ENCODE results near the gene CDH22.

CDH22 gene

DNA sequence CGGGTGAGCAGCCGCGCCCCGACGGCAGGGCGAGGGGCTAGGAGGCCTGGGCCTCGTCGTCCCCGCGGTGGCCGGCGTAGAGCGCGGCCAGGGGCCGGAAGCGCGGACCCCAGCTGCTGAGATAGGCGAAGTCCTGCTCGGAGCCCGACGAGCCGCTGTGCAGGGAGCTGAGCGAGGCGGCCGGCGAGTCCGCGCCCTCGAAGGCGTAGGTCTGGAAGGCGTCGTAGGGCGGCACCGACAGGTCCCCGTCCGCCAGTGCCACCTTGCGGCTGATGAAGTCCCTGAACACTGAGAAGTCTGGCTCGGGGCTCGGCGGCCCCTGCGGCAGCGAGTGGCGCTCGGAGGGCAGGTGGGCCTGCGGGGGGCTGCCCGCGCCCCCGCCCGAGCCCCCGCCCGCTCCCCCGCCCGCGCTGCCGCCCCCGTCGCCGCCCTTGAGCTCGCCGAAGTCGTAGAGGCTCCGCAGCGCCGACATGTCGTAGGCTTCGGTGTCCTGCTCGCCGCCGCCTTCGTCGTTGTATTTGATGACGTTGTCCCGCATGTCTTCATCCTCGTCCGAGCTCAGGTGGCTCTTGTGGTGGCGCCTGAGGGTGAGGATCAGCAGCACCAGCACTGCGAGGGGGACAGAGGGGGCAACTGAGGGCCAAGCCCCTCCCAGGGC, 133.7 kb downstream of the CDH22 start:
- DNase-seq (ENCODE audit: low read depth in 1 of 2, low spot score in 1 of 2): peak; percentile 44 to 54

DNA sequence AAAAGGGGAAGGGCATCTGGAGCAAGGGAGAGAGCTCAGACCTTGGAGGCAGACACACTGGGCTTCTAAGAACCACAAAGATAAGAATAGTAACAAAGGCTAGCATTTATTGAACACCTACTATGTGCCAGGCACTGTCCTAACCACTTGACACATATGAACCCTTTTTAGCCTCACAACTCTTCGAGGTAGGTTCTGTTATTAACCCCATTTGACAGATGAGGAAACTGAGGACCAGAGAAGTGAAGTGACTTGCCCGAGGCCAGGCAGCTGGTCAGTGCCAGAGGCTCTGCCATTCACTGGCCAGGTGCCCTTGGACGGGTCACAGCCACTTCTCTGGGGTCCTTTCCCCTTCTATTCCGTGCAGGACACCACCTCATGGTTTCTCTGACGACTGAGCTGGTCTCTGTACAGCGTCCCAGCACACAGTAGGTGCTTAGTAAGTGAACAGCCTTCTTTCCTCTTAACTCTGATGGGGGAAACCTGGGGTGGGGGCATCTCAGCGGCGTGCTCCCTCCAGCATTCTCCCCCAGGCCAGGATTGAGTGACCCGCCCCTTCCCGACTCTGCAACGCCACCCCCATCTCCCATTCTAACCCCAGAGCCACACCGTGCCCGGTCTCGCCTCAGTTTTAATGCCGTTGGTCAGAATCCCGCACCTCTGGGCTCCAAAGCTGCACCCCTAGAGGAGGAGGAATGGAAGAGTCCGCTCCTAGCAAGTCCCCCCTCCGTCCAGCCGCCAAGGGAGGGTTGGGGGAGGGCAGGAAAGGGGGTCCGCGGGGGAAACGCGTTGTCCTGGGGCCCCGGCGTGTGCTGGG, 134.4 kb downstream of the CDH22 start:
- DNase-seq (ENCODE audit: low read depth in 1 of 2, low spot score in 1 of 2): no peak

DNA sequence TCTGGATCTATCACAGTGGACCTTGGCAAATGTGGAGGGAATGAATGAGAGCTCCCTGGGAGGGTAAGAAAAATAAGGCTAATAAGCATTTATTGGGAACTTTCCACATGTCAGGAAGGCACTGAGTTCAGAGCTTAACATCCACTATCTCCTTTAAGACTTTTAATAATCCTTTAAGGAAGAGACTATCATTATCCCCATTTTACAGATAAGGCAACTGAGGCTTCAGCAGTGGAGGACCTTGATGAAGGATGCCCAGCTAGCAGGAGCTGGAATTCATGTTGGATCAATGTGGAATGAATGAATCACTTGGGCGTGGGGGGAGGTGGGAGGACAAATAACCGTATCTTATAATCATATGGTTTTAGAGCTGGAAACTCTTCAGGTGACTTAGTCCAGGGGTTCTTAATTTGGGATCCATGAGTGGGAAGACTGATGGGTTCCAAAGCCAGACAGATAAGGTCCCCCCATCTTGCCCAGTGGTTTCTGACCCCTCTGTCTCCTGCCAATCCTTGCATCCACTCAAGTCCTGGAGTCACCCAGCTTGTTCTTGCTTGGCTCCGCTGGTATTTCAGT, 135.2 kb downstream of the CDH22 start:
- DNase-seq (ENCODE audit: low read depth in 1 of 2, low spot score in 1 of 2): no peak

DNA sequence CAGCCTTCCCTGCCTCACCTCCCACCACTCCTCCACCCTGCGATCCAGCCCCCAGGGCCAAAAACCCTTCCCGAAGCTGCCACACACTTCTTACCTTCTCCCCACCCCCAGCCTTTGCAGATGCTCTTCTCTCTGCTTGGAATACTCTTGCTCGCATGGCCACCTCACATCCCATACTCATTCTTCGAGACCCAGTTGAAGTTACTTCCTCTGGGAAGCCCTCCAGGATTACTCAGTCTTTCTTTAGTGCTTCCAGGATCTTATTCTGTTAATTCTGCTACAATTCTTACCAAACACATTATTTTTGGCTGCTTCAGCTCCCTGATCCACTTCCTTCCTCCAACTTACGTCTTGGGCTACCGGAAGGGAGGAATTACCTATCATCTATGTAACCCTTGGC, 135.8 kb downstream of the CDH22 start:
- DNase-seq (ENCODE audit: low read depth in 1 of 2, low spot score in 1 of 2): no peak

DNA sequence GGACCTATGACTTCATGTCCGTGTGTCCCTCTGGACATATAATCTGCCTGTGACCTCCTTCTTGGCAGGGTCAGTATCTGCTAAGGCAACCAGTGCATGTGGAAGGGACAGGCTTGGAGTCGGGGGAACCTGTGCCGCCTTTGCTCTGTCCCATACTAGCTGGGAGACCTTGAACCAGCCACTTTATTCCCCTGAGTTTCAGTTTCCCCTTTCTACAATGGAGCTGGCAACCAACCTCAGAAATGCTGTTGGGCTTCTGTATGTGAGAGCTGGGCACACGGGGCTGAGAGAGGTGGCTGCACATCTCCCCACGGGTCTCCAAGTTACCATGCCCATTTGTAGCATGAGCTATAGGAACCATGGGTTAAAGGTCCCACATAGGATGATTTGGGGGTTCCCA, 136.4 kb downstream of the CDH22 start:
- DNase-seq (ENCODE audit: low read depth in 1 of 2, low spot score in 1 of 2): no peak

DNA sequence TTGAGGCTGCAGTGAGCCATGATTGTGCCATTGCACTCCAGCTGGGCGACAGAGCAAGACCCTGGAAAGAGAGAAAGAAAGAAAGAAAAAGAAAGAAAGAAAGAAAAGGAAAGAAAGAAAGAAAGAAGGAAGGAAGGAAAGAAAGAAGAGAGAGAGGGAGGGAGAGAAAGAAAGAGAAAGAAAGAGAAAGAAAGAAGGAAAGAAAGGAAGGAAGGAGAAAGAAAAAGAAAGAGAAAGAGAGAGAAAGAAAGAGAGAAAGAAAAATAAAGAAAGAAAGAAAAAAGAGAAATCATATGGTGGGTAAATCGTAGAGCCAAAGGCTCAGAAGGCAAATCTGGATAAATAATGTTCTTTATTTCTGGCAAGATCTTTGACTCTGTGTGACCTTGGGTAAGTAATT, 136.8 kb downstream of the CDH22 start:
- no peak for DNase-seq (ENCODE audit: low read depth in 1 of 2, low spot score in 1 of 2)

DNA sequence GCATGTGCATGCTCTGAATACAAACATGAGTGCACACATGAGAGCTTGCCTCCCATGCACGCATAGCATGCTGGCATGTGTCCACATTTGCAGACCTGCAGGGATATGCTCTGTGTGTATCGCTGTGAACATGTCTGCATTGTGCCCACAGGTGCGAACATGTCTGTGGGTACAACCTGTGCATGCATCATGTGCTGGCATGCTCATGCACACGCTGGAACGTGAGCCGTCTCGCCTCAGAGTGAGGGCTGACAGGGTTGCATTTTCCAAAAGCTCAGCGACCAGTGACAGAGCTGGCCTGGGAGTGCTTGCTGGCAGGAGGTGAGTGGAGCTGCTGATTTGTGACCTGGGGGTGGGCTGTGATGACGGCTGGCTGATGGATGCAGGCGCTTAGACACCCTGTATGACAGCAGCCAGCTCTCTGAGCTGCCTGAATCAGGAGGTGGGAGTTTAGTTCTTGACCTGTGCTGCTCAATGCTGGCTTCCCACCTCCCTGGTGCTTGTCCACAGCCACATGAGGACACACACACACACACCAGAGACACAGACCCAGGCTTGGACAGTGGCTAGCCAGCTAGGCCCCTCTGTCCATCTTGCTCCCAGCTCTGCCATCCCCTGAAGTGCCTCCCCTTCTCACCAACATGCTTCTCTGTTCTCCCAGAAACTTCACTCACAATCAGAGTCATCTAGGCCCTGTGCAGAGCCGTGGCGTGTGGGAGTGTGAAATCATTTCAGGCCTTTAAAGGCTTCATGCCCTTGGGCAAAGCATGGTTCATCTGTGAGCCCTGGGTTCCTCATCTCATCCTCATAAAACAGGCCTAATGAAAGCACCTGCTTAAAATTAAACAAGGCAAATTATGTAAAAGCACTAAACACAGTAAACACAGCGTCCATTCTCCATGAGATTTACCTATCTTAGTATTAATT, 138.8 kb downstream of the CDH22 start:
- no peak for DNase-seq (ENCODE audit: low read depth in 1 of 2, low spot score in 1 of 2)

DNA sequence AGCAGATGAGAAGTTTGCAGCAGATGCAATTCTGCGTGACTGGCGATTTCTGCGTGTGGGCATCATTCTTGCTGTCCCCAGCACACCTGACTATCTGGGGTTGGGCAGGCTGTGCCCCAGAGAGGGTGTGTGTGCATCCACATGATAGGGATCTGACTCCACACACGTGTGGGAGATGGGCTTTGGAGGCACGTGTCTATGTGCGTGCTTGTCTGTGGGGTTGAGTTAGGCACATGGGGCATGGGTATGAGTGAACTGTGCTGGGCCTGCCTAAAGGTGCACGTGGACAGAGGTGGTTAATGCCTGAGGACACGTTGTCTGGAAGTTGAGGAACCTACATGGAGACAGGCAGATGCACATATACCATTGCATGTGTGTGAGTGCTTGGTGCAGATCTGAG, 139.9 kb downstream of the CDH22 start:
- no peak for DNase-seq (ENCODE audit: low read depth in 1 of 2, low spot score in 1 of 2)

DNA sequence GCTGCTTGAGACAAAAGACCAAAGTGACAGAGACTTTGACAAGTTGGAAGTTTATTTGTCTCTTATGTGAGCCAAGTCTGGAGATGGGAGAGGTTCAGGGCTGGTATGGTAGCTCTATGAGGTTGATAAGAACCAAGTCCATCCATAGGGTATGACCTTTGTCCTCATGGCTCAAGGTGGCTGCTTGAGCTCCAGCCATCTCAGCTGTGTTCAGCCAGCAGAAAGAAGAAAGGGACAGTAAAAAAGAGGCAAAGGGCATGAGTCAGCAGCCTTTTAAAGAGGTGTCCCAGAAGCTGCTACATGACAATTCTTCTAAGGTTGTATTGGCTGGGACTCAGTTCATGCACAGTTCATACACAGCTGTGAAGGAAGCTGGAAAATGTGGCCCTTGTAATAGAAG, 141.2 kb downstream of the CDH22 start:
- DNase-seq (ENCODE audit: low read depth in 1 of 2, low spot score in 1 of 2): no peak

DNA sequence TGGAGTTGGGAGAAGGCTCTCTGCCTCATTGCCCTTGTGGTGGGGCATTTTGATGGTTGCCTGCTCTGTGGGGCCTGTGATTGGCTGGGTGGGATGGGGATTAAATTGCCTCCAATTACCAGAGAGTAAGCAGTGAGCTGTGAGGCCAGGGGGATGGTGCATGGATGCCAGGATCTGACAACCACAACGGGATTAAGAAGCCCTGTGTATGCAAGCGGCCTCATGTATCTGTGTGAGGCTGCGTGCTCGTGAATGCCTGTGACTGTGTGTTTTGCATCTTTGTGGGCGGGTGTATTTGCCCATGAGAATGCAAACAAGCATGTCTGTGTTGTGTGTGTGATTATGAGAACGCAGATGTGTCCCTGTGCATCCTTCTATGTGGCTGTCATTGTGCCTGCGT, 144.0 kb downstream of the CDH22 start:
- no peak for DNase-seq (ENCODE audit: low read depth in 1 of 2, low spot score in 1 of 2)

DNA sequence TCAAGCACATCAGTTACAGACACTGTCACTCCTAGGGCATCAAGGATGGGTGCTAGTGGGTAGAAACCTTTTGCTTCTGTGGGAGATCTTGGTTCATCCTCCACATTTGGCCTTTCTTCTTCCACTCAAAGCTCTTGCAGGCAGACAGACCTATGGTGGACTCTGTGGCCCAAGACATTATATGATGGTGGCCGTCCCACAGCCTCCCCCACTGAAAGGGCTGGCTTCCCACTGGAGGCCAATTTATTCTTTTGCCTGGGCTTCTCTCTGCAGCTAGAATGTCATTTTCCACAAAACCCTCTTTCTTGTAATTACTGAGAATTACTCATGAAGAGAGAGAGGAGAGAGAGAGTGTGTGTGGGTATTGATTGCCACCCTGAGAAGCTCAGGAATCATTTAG, 146.4 kb downstream of the CDH22 start:
- DNase-seq (ENCODE audit: low read depth in 1 of 2, low spot score in 1 of 2): no peak

DNA sequence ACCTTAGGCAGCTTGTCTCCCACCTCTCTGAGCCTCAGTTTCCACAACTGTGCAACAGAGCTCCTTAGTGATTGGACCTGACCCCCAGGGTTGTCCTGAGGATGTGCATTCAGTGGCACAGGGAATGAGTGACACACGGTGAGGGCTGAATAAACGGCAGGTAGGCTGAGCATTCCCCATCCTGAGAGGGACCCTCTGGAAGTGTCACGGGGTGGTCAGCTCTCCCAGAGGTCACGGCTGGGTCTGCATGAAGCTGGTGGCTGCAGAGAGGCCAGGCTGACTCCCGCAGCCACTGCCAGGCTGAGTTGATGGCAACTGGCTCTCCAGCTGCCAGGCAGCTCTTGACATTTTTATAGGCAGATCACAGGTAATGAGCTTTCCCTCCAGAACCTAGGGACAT, 147.6 kb downstream of the CDH22 start:
- no peak for DNase-seq (ENCODE audit: low read depth in 1 of 2, low spot score in 1 of 2)

DNA sequence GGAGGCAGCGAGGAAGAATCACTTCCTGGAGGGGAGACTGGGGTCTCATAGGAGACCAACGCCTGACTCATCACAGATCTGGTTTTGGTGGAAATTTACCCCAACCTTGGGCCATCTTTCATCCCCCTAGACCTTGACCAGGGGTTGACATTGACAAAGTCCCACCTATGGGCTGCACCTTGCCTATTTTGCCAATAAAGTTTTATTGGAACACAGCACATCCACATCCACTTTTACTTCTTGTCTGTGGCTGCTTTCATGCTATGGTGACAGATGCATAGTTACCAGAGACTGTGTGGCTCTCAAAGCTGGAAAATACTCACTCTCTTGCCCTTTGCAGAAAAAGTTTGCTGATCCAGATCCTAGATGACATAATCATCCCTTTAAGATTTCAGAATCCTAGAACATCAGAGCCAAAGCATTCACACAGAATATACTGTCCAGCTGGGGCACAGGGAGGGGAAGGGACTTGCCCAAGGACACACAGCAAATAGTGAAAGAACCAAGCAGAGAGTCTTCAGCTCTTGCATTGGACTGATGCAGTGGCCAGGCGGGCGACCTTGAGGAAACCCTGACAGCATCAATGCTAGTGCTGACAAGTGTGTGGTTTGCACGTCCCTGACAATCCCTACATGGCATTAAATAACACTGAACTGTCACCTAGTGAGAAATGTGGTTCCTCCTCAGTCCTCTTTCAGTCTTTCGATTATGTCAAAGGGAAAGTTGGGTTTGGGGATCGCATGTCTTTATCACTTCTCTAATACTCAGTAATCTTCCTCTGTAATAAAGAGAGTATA, 149.0 kb downstream of the CDH22 start:
- no peak for DNase-seq (ENCODE audit: low read depth in 1 of 2, low spot score in 1 of 2)

DNA sequence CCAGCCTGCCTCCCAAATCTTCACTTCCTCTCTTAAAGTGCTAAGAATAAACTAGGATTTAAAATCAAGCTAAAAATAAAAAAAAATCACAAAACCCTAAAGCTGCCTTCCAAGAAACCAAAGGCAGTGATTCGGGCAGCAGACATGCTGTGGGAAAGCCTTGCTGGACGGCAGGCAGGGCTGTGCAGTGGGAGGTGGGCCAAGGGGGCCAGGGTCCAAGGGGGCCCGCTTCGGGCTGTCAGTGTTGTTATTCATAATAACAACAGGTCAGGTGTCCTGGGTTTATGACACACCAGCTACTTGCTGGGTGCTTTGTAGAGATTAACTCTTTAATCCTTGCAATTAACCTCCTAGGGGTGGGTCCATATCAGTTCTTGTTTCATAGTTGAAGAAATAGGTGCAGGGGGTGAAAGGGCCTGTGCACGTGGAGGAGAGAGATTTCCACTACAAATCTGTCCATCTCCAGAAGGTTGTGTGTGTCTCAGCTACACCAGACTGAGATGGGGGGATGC, 149.8 kb downstream of the CDH22 start:
- DNase-seq (ENCODE audit: low read depth in 1 of 2, low spot score in 1 of 2): no peak

DNA sequence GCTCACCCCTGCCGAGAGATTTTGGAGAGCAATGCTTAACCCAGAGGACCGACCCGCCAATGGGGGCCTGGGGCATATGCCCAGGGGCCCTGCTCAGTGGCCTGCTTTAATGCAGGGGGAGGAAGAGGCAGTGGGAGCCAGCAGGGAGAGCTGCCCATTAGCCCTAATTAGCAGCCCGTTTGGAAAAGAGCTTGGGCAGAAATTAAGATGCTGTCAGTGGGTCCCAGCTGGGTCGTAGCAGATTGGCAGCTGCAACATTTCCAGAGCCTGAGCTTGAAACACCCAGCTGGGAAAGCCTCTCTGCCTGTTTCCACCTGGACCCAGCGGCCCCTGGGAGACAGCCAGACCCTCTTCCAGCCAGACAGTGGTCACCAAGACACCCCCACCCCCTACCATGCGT, 150.7 kb downstream of the CDH22 start:
- no peak for DNase-seq (ENCODE audit: low read depth in 1 of 2, low spot score in 1 of 2)

DNA sequence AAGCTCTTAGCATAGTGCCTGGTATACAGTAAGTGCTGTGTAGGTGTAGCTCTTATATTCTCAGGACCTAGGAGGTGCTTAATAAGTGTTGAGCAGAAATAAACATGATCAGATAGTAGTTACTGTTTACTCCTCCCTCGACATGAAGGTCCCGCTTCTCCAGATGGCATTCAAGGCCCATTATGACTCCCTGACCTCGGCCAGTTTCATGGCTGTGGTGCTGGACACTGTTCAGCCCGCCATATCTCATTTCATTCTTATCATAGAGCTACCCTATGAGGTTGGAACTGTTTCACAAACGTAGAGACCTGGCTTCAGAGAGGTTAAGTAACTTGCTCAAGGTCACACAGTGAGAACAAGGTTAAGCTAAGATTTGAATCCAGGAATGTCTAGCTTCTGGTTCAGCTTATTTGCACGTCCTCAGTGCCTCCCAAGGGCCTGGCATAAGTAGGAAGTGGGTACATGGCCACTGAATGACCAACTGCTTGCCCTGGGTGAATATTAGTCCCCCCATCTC, 151.2 kb downstream of the CDH22 start:
- DNase-seq (ENCODE audit: low read depth in 1 of 2, low spot score in 1 of 2): no peak

DNA sequence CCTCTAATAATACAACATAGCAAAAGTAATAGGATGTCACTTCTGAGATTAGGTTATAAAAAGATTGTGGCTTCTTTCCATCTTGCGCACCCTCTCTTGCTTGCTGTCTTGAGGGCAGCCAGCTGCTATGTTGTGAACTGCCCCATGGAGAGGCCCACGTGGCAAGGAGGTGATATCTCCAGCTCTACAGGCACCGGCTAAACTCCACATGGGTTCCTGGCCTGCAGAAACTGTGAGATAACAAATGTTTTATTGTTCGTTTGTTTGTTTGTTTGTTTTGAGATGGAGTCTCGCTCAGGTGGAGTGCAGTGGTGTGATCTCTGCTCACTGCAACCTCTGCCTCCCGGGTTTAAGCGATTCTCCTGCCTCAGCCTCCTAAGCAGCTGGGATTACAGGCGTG, 152.2 kb downstream of the CDH22 start:
- no peak for DNase-seq (ENCODE audit: low read depth in 1 of 2, low spot score in 1 of 2)

DNA sequence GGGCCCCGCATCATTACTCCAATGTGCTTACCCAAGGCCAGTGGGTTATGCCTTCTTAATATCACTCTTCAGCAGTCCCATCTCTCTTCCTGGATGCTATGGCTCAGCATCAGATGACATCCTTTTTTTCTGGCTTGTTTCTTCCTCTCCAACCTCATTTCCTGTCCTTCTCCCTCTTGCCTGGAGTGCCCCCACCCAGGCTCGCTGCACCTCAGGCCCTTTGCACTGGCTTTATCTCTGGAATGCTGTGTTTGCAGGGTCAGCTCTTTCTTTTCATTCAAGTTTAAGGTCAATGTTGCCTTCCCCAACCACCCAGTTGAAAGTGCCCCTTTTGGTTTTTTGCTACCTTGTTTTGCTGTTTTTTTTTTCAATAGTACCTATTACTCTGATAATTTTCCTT, 153.5 kb downstream of the CDH22 start:
- DNase-seq (ENCODE audit: low read depth in 1 of 2, low spot score in 1 of 2): no peak

DNA sequence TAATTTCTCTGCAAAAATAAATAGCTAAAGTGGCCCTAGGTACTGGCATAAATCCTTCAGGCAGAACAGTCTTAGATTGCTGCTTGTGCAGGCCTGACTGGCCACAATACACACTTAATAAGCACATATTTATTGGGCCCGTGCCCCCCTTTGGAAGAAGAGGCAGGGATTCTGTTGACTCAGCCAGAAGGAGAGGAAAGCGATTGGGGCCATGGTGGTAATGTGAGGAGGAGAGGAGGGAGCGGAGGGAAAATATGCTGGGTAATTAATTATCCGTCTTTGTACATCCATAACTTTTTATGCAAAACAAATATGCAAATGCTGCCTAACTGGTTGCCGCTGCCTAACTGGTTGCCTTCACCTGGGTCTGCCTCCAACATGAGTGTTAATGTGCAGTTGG, 154.0 kb downstream of the CDH22 start:
- DNase-seq (ENCODE audit: low read depth in 1 of 2, low spot score in 1 of 2): no peak

Measured in activated CD4-positive, alpha-beta T cell treated with anti-CD3 and anti-CD28 coated beads, Interleukin-2, amount 50 U/mL, for 24 hours (primary cell).